ENCODE measurements around the gene CDA.

DNA sequence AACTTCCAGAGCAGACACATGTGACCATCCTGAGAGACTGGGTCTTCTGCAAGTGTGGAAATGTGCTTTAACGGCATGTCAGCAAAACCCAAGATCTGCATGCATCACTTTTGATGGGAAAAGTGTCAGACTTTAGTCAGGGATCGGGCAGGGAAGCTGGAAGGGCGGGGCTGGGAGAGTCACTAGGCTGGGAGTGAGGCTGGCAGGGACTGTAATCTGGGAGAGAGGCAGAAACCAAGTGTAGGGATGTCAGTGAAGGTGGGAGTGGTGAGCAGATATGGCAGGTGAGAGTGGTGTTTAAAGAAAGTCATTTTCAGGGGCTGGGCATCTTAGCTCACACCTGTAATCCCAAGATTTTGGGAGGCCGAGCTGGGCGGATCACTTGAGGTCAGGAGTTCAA is 11.3 kb downstream of the CDA start:
- TF ChIP-seq, protein P1, sequence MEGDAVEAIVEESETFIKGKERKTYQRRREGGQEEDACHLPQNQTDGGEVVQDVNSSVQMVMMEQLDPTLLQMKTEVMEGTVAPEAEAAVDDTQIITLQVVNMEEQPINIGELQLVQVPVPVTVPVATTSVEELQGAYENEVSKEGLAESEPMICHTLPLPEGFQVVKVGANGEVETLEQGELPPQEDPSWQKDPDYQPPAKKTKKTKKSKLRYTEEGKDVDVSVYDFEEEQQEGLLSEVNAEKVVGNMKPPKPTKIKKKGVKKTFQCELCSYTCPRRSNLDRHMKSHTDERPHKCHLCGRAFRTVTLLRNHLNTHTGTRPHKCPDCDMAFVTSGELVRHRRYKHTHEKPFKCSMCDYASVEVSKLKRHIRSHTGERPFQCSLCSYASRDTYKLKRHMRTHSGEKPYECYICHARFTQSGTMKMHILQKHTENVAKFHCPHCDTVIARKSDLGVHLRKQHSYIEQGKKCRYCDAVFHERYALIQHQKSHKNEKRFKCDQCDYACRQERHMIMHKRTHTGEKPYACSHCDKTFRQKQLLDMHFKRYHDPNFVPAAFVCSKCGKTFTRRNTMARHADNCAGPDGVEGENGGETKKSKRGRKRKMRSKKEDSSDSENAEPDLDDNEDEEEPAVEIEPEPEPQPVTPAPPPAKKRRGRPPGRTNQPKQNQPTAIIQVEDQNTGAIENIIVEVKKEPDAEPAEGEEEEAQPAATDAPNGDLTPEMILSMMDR (IDR thresholded peaks at IDR 0.05): no peak
- TF ChIP-seq POLR2A (IDR thresholded peaks at IDR 0.05): no peak
